ENCODE results near the gene DUSP14. TPM values are rescaled to one million over a fixed set of nuclear protein-coding genes. Genes with fewer than 3 reads are reported as not detected.

DUSP14 gene
- total RNA-seq, 1 donor from 2014 or later = 21.5 TPM

GRCh38 chr17:37553401-37553966 is 63.8 kb downstream of the DUSP14 start:
- peaks cover 8% of the 10 kb centered on the region for H3K36me3 Mint-ChIP-seq (ENCODE audit: low read depth)
- no peak overlapping the region for H3K27ac Mint-ChIP-seq (ENCODE audit: unreplicated experiment)
- no peak overlapping the region for H3K4me3 Mint-ChIP-seq
- no peak for TF ChIP-seq CTCF (conservative IDR thresholded peaks at IDR 0.05)
- H3K27me3 Mint-ChIP-seq (ENCODE audit: low read depth) = no peaks in the 10 kb centered on the region
- no peaks in the 10 kb centered on the region for H3K4me1 Mint-ChIP-seq
- DNase-seq (ENCODE audit: low read depth, low spot score) = no peak
- H3K9me3 Mint-ChIP-seq = no peaks in the 10 kb centered on the region

GRCh38 chr17:37555386-37555785 is 65.7 kb downstream of the DUSP14 start:
- Mint-ChIP-seq H3K4me1 (no peaks in the 10 kb centered on the region), H3K27me3 (ENCODE audit: low read depth) (no peaks in the 10 kb centered on the region), H3K27ac (ENCODE audit: unreplicated experiment) (no peak overlapping the region), H3K36me3 (ENCODE audit: low read depth) (peaks cover 8% of the 10 kb centered on the region), H3K4me3 (no peak overlapping the region), H3K9me3 (no peaks in the 10 kb centered on the region)
- no peak for DNase-seq (ENCODE audit: low read depth, low spot score)
- no peak for TF ChIP-seq CTCF (conservative IDR thresholded peaks at IDR 0.05)

GRCh38 chr17:37557482-37557881 is 67.8 kb downstream of the DUSP14 start:
- Mint-ChIP-seq H3K4me3 (no peak overlapping the region), H3K4me1 (peaks cover 5% of the 10 kb centered on the region), H3K9me3 (no peaks in the 10 kb centered on the region), H3K27ac (ENCODE audit: unreplicated experiment) (no peak overlapping the region), H3K36me3 (ENCODE audit: low read depth) (peaks cover 13% of the 10 kb centered on the region), H3K27me3 (ENCODE audit: low read depth) (no peaks in the 10 kb centered on the region)
- no peak for DNase-seq (ENCODE audit: low read depth, low spot score)
- no peak for TF ChIP-seq CTCF (conservative IDR thresholded peaks at IDR 0.05)

GRCh38 chr17:37558299-37558698 is 68.6 kb downstream of the DUSP14 start:
- Mint-ChIP-seq H3K4me3 (no peak overlapping the region), H3K27ac (ENCODE audit: unreplicated experiment) (no peak overlapping the region), H3K9me3 (no peaks in the 10 kb centered on the region), H3K36me3 (ENCODE audit: low read depth) (peaks cover 13% of the 10 kb centered on the region), H3K27me3 (ENCODE audit: low read depth) (no peaks in the 10 kb centered on the region), H3K4me1 (peaks cover 6% of the 10 kb centered on the region)
- TF ChIP-seq CTCF (conservative IDR thresholded peaks at IDR 0.05) = no peak
- DNase-seq (ENCODE audit: low read depth, low spot score) = no peak

- H3K27me3 Mint-ChIP-seq (ENCODE audit: low read depth) = no peaks in the 10 kb centered on the region
- peaks cover 6% of the 10 kb centered on the region for H3K4me1 Mint-ChIP-seq
- no peak for TF ChIP-seq CTCF (conservative IDR thresholded peaks at IDR 0.05)
- no peak overlapping the region for H3K27ac Mint-ChIP-seq (ENCODE audit: unreplicated experiment)
- no peak for DNase-seq (ENCODE audit: low read depth, low spot score)
- no peaks in the 10 kb centered on the region for H3K9me3 Mint-ChIP-seq
- peaks cover 29% of the 10 kb centered on the region for H3K36me3 Mint-ChIP-seq (ENCODE audit: low read depth)
- no peak overlapping the region for H3K4me3 Mint-ChIP-seq
Observed at GRCh38 chr17:37562016-37562745, 72.5 kb downstream of the DUSP14 start.

Other genes with a start within 250 kb of the DUSP14 start
- gene C17orf78, start 113.9 kb upstream of the DUSP14 start, total RNA-seq = not detected in 2 replicates
- 193 and 211 TPM in 2 replicates for gene ACACA, start 83.1 kb upstream of the DUSP14 start, total RNA-seq
- 31.0 and 36.5 TPM in 2 replicates for gene TADA2A, start 83.0 kb upstream of the DUSP14 start, total RNA-seq
- gene SYNRG, start 119.5 kb downstream of the DUSP14 start, total RNA-seq = 43.0 and 50.6 TPM in 2 replicates
- 56.4 and 58.0 TPM in 2 replicates for gene DDX52, start 153.6 kb downstream of the DUSP14 start, total RNA-seq

Data from neural crest cell (in vitro differentiated cells).